GM12801 (cell line): ENCODE results near the gene E2F2.

Source experiments
- CTCF ChIP-seq: IDR thresholded peaks from one replicate; pipeline ENCODE4 v1.5.1; 2011; ENCODE audit warnings: control low read depth; ENCODE audit not compliant: insufficient read length; ENCODE audit errors: extremely low read depth

The E2F2 gene

GRCh38 chr1:23539698-23540266 lies 8.7 kb upstream of the E2F2 start:
- TF ChIP-seq CTCF = no peak

GRCh38 chr1:23537296-23537973 lies 6.4 kb upstream of the E2F2 start:
- TF ChIP-seq CTCF = no peak

DNA sequence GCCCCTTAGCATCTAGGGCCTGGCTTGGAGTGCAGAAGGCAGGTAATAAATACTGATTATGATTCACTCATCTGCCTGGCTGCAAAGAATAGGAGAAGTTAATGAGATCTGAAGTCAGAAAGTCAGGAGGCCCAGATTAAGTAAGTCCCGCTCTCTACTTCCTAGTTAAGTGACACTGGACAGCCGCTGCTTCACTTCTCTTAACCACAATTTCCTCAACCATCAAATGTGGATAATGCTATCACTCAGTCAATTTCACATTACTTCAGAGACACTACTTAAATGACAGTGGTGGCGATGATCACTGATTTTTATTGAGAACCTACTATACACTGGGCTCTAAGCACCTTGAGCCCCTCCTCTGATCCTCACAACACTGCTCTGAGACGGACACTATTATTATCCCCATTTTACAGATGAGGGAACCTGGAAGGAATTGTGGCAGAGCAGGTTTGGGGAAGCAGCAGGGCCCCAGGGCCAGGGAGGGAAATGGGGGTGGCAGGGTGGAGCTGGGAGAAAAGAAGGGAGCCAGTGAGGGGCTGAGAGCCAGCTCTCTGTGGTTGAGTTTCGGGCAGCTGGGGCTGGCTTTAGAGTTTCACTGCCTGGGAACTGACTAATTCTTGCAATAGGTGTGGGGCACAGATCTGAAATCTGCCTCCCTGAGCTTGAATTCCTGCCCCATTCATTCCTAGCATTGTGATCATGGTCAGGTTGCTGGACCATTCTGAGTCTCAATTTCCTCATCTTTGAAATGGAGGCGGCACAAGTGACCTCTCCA lies 2.4 kb upstream of the E2F2 start:
- TF ChIP-seq CTCF = no peak

DNA sequence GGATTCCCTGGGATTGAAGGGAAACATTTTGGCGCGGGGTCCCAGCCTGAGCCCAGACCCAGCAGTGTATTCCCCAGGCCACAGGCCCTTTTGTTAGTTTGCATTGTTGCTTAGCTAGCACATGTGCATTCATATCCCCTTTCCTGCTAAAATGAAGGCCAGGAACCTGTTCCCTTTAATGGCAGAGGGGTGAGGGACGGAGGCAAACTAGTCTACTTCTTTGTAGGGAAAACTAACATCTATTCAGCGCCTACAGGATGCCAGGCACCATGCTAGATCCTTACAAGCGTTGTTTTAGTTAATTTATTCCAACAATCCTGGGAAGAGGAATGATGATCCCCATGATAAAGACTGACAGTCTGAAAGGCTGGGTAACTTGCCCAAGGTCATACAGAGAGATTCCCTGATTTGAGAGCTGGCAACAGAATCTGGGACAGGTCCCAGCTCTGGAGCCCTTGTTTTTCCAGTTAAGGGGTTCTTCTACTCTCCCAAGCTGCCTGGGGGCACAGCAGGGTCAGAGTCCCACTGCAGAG lies 595 bp upstream of the E2F2 start:
- no peak for TF ChIP-seq CTCF

GRCh38 chr1:23530087-23530746 lies 816 bp downstream of the E2F2 start:
- TF ChIP-seq CTCF = no peak

DNA sequence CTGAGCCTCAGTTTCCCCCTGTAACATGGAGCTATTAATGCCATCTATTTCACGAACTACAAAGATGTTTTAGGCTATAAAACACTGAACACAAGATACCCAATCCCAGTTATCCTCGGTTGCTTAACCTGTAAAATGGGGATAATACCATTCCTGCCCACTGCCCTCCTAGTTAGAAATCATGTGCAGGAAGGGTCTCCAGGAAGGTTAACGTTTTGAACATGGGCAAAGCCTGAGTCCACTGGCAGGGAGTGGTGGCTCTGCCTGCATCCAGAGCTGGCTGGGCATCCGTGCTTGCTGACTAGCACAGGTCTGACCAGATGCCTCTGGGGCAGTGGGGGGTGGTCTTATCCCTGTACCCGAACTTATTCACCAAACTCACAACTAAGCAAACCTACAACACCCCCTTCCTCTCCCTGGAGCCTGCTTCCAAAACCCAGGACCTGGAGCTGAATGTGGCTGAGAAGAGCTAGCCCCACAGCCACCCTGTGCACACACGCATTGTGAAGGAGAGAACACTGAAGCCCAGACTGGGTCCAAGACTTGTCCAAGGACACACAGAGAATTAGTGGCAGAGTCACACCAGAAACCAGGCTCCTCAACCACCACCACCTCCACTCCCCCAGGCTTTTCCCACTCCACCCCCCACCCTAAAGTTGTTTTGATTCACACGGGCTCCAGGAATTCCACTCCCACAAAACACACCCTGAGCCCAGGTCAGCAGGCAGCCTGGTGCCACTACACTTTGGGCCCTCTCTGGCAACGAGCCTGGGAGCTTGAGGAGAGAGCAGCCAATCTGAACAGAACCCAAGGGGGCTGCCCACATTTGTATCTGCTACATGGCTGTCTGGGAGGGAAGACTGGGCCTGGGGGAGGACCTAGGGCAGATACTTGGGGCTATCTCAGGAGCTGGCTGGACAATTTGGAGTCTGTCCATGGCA lies 1.6 kb downstream of the E2F2 start:
- TF ChIP-seq CTCF = no peak
